ENCODE data around the gene VCAN.
"Not testable (repeated sequence)": the region's sequence is repeated elsewhere in the genome, so short reads cannot be mapped to it uniquely, and the experiment has no call there.

VCAN gene

GRCh38 chr5:83471405-83472212 is at the start of gene VCAN:
Gene VCAN (plus strand): TSS chr5:83471744. CDS start chr5:83483519, 11,775 bp downstream.
- DNase-seq (ENCODE audit: low read depth in 3 of 3, low spot score in 1 of 3) = no peak

GRCh38 chr5:83422284-83422683 is 49.3 kb upstream of the VCAN start:
- no peak for DNase-seq (ENCODE audit: low read depth in 3 of 3, low spot score in 1 of 3)

DNA sequence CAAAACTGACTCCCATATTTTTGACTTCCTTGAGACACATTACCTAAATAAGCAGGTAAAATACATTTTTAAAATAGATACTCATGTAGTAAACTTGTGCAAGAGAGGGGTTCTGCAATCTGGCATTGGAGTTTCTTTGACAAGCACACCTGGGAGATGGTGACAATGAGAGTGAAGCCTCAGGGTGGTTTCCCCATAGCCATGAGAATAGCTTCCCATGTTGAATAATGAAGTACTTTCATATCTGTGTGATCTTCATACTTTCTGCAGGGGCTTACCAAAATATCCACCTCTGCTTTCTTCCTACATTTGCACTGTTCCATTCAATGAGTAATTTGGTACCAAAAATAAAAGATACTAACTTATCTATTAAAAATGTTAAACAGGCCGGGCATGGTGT is 44.7 kb upstream of the VCAN start:
- DNase-seq (ENCODE audit: low read depth in 3 of 3, low spot score in 1 of 3) = no peak

- no peak for DNase-seq (ENCODE audit: low read depth in 3 of 3, low spot score in 1 of 3)
Observed at GRCh38 chr5:83428126-83428525, 43.4 kb upstream of the VCAN start.

DNA sequence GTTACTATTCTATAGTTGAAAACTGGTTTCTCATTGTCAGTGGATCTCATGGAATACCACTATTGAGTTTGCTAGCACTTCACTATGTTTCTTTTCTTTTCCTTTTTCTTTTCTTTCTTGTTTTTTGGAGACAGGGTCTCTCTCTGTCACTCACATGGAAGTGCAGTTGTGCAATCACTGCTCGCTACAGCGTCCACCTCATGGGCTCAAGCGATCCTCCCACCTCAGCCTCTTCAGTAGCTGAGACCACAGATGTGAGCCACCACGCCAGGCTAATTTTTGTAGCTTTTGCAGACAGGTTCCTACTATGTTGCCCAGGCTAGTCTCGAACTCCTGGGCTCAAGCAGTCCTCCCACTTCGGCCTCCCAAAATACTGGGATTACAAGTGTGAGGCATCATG is 42.7 kb upstream of the VCAN start:
- no peak for DNase-seq (ENCODE audit: low read depth in 3 of 3, low spot score in 1 of 3)

DNA sequence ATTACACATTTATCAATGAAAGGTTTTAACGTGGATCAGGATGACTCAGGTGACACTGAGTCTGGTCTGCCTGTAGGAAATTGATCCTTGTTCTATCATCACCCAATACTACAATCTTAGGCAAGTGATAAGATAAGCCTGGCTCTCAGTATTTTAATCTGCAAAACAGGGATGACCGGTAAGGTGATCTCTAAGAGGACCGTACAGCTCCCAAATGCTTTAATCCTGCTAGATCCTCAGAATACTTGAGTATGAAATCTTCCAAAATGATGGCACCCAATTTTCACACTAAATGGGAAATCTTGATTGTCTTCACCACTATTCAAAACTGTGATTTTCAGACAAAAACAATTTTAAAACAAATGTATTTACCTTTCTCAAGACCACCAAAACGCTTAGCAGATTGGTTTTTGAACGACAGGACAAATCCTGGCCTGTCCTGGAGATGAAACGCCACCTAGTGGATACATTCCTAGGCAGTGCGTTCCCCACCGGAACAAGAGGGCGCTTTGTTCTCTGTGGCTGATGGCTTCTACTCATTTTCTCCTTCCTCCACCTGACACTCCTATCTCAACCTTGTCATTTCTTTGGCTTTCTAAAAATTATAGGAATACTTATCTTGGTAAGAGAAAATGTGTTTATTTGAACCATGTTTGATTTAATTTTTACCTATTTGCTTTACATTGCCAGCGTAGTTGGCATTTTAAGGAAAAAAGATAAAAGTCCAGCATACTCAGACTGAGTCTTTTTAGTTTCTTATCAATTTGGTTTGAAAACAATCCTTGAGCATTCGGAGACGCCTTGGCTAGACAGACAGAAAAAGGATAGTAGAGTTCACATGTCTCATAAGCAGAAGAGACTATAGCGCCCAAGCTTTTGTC is 41.2 kb upstream of the VCAN start:
- DNase-seq (ENCODE audit: low read depth in 3 of 3, low spot score in 1 of 3) = peak in 1 of 3 donors; percentile 17

- DNase-seq (ENCODE audit: low read depth in 3 of 3, low spot score in 1 of 3) = no peak
Observed at GRCh38 chr5:83433891-83434290, 37.7 kb upstream of the VCAN start.

DNA sequence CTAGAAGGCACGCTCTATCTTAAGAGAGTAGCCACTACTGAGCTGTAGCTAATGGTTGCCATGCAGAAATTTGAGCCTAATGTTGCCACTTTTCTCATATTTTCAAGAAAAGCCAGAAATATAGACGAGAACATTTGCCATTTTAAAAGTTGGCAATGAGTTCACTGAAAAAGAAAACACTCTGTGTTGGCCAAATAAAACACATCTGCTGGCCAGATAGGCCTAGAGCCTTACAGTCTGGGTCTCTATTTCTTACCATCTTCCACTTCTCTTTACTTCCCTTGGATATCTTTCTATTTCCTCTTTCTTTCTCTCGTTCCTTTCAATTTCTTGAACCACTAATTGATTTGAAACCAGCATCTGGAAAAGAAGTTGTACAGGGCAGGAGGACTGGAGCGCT is 36.6 kb upstream of the VCAN start:
- DNase-seq (ENCODE audit: low read depth in 3 of 3, low spot score in 1 of 3) = no peak

- DNase-seq (ENCODE audit: low read depth in 3 of 3, low spot score in 1 of 3) = no peak
Observed at GRCh38 chr5:83436276-83436675, 35.3 kb upstream of the VCAN start.

DNA sequence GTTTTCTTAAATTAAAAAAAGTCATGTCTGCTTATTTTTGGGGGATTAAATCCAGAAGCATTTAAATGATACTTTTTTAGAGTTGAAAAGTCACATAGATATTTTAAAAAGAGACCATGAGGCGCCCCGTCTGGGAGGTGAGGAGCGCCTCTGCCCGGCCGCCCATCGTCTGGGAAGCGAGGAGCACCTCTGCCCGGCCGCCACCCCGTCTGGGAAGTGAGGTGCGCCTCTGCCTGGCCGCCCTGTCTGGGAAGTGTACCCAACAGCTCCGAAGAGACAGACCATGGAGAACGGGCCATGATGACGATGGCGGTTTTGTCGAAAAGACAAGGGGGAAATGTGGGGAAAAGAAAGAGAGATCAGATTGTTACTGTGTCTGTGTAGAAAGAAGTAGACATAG is 33.8 kb upstream of the VCAN start:
- DNase-seq (ENCODE audit: low read depth in 3 of 3, low spot score in 1 of 3) = not testable (repeated sequence)

DNA sequence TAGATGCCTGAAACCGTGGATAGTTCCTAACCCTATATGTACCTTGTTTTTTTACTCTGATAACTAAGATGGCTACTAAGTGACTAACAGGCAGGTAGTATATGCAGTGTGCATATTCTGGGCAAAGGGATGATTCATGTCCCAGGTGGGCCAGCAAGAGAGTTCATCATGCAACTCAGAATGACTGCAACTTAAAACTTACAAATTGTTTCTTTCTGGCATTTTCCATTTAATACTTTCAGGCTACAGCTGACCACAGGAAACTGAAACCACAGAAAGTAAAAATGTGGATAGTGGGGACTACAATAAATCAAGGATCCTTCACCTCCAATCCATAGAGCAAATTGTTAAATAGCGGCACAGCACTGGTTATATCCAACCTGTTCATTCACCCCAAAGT is 30.7 kb upstream of the VCAN start:
- no peak for DNase-seq (ENCODE audit: low read depth in 3 of 3, low spot score in 1 of 3)

- DNase-seq (ENCODE audit: low read depth in 3 of 3, low spot score in 1 of 3) = no peak
Observed at GRCh38 chr5:83441747-83442146, 29.8 kb upstream of the VCAN start.

- DNase-seq (ENCODE audit: low read depth in 3 of 3, low spot score in 1 of 3) = no peak
Observed at GRCh38 chr5:83443534-83443933, 28.0 kb upstream of the VCAN start.

- DNase-seq (ENCODE audit: low read depth in 3 of 3, low spot score in 1 of 3) = no peak
Observed at GRCh38 chr5:83444445-83444844, 27.1 kb upstream of the VCAN start.

DNA sequence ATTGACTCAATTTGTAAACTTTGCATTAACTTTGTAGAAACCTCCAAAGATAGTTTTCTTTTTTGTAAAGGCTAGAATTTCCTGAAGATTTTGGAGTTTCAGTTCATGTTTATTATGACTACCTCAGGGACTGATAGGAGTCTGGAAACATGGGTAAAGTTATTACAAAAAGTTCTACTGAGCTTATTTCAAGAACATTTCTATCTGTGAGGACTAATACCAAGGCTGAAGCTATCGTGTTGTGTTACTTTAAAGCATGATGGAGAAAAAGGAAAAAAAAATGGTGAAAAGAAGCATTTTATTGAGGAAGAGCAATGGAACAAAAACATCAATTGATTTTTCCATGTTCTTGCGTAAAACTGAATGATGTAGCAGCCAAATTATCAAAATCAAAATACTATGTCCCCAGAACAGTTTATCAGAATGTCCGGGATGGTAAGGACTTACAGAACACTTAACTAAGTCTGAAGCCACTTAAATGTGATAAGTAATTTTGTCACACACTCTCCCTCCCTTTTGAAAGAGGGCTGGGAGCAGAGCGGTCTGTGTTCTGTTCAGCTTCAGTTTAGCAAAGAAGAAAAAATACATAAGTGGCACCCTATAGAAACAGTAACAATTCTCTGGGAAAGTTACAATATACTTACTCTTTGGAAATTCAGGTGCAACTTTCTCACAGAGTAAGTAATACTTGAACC is 25.1 kb upstream of the VCAN start:
- no peak for DNase-seq (ENCODE audit: low read depth in 3 of 3, low spot score in 1 of 3)

- no peak for DNase-seq (ENCODE audit: low read depth in 3 of 3, low spot score in 1 of 3)
Observed at GRCh38 chr5:83447533-83447932, 24.0 kb upstream of the VCAN start.

GRCh38 chr5:83450183-83450966 is 21.2 kb upstream of the VCAN start:
- no peak for DNase-seq (ENCODE audit: low read depth in 3 of 3, low spot score in 1 of 3)

GRCh38 chr5:83450967-83451248 is 20.6 kb upstream of the VCAN start:
- no peak for DNase-seq (ENCODE audit: low read depth in 3 of 3, low spot score in 1 of 3)

DNA sequence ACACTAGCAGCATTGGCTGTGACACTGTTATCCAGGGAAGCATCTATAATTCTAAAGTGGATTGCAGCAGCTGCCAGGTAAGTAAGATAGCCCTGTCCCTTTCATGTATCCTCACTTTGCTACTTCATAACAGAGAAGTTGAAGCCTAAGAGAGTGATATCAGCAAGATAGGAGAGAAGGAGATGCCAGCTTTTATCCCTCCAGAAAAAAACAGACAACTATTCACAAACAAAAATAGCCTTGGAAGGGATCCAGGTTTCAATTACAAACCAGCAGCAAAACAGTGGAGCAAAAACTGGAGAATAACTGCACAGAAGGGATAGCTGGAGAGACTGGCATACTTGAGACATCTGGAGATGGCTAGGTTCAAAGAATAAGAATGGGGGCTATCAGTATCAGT is 19.6 kb upstream of the VCAN start:
- no peak for DNase-seq (ENCODE audit: low read depth in 3 of 3, low spot score in 1 of 3)

- no peak for DNase-seq (ENCODE audit: low read depth in 3 of 3, low spot score in 1 of 3)
Observed at GRCh38 chr5:83453937-83454336, 17.6 kb upstream of the VCAN start.

GRCh38 chr5:83464261-83464660 is 7.3 kb upstream of the VCAN start:
- no peak for DNase-seq (ENCODE audit: low read depth in 3 of 3, low spot score in 1 of 3)
